GM18507 (cell line): ENCODE results near the gene PRKAA1.
"Not testable (repeated sequence)": the region's sequence is repeated elsewhere in the genome, so short reads cannot be mapped to it uniquely, and the experiment has no call there.

Experiments used
- DNase-seq: peaks from one replicate; pipeline ENCODE4 v3.0.0; 2011; ENCODE audit warnings: low read depth; ENCODE audit not compliant: insufficient read length; ENCODE audit errors: extremely low spot score
- FAIRE-seq: peaks from 2 replicates; lab custom pipeline; 2011; peaks lifted over from hg19 to GRCh38; lab: Jason Lieb, UNC

The PRKAA1 gene

DNA sequence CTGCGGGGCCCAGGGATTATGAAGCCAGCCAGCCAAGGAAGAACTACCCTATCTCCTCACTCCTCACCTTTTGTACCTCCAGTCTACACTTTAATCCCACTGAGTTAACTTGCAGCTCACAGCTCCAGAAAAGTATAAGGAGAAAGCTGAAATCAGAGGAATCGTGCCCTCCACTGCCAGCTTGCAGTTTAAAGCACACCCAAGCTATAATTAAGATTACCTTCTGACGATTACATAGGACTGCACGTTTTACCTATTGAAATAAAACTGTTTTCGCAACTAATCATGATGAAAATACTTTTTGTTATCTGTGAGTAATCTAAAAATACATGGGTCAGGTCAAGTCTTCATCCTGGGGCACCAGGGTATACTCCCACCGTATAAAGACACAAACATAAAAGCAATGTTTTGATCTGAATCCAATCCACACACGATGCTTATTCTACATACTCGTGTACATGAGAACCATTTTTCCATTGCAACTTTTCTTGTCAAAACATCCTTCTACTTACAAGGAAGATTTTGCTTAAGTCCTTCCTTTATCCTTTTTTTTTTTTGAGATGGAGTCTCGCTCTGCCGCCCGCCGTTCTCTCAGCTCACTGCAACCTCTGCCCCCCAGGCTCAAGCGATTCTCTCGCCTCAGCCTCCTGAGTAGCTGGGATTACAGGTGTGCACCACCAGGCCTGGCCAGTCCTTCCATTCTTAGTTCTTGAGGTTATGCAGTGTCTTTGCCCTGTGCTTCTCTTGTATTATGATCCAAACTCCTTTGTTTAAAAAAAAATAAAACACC is 29.2 kb upstream of the PRKAA1 start:
- FAIRE-seq (no peak), DNase-seq (no peak)

DNA sequence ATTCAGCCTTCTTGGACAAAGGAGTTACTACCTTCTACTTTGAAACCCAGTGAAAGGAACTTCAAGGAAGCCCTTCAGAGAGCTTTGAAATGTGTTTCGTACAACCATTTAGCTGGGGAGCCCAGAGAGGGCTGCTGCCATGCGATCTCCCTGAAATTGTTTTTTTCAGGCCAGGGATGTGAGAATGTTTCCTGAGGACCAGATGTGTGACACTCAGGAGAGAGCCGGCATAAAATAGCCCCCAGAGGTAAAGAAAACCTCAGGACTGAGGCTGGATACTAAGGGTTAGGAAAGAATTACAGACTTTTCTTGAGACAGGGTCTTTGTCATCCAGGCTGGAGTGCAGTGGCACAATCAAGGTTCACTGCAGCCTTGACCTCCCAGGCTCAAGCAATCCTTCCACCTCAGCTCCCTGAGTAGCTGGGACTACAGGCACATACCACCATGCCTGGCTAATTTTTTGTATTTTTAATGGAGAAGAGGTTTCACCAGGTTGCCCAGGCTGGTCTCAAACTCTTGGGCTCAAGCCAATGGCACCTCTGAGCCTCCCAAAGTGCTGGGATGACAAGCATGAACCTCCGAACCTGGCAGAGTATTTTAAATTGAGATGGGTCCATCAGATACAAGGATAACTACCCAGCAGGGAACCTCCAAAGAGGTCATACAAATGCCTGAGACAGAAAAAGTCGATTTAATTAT is 28.5 kb upstream of the PRKAA1 start:
- FAIRE-seq: no peak

DNA sequence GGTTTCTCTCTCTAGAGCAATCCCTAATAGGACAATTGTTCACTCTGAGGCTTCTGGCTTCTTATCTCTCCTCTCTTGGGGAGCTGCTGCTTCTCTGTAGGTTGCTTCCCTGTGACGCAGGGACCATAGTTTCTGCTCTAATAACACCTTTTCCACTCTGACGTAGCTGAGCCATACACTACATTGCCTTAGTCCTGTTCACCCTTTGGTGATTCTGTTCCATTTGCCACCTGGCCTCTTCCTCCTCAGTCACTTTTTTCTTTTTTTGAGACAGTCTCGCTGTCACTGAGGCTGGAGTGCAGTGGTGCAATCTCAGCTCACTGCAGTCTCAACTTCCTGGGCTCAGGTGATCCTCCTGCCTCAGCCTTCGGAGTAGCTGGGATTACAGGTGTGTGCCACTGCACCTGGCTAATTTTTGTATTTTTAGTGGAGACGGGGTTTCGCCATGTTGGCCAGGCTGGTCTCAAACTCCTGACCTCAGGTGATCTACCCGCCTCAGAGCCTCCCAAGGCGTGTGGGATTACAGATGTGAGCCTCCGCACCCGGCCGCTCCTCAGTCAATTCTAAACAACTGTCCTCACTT is 27.4 kb upstream of the PRKAA1 start:
- not testable (repeated sequence) for DNase-seq, FAIRE-seq

More for the DNA sequence above, 28.5 kb upstream of the PRKAA1 start:
- DNase-seq: no peak

DNA sequence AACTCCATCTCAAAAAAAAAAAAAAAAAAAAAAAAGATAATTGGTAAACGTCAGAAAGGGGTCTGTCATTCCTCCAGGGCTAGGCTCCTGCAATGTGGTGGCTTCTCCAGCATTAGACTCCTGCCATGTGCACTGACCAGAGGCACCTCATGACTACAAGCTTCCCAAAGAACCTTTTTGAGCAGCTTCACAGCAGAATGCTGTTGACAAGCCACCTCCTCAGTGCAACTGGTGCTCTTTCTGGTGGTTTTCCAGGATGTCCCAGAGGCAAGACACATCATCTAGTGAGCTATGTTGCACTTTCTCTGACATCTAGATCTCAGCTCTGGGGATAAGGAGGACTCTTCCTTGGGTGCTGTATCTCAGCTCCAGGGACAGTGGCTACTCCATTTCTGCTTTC is 25.3 kb upstream of the PRKAA1 start:
- FAIRE-seq (no peak), DNase-seq (no peak)

DNA sequence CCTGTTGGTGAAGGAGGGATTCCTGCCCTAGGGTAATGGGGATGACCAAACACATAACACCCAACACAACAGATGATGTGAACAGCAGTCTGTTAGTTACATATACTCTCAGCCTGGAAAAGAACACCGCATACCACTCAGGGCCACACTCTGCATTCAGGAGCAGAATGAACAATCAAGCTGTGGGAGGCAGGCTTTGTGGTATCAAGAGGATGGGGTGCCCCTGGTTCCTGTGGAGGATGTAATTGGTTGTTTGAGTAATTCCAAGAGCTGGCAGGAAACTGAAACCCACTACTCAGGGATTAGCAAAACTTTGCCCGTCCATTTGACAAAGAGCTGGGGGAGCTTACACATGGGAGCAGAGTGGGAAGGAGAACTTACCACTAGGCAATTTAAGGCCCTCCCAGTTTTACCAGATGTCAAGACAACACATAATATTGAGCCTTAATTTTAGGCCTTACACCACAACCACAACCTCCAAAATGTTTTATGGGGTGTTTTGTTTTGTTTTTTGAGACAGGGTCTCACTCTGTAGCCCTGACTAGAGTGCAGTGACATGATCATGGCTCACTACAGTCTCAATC is 15.6 kb upstream of the PRKAA1 start:
- DNase-seq (no peak), FAIRE-seq (no peak)

DNA sequence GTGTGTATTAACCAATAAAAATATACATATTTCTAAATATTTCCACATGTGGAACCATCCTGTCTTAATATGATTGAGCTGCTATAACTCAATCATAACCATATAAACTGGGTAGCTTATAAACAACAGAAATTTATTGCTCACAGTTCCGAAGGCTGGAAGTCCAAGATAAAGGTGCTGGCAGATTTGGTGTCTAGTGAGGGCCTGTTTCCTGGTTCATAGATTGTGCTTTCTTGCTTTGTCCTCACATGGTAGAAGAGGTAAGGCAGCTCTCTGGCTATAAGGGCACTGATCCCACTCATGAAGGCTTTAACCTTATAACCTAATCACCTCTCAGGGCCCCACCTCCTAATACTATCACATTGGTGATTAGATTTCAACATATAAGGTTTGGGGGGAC is 14.0 kb upstream of the PRKAA1 start:
- no peak for FAIRE-seq
- no peak for DNase-seq

DNA sequence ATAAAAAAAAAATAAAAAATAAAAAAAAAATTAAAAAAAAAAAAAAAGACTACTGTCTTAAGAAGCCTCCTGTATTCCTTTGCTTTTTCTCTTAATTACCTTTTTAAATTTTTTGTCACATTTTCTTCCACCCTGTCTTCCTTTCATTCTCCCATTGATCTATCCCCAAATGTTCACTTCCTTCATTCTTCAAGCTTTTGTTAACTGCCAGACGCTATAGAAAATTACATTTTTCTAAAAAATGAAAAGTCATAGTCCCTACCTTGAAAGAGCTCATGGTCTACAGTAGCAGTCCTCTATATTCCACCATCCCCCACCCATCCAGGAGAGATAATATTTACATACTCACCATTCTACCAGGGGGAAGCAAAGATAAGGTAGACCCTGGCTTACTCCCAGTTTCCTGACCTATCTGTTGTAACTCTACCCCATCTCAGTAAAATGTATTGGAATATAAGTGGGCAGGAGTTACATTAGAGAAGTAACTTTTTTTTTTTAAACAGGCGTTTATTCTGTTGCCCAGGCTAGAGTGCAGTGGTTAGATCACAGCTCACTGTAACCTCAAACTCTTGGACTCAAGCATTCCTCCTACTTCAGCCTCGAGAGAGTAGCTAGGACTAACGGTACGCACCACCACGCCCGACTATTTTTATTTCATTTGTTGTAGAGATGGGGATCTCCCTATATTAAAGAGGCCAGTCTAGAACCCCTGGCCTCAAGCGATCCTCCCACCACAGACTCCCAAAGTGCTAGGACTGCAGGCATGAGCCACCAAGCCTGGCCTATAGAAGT is 3.8 kb upstream of the PRKAA1 start:
- DNase-seq (no peak), FAIRE-seq (no peak)

DNA sequence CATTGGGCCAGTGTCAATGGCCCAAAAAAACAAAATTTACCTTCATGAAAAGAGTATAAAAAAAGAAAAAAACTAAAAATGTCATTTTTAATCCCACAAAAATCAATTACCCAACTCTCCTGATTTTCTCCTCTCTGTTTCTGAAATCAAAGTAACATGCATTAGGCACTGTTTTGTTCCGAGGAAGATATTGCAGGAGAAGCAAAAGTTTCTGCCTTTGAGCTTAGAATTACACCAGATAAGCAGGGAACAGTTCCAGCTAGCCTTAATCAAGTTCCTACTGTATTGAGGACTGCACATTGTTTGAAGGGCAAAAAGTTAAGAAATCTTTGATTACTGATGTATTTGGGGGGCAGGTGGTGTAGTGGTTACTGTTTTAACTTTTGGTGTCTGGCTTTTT is 1.1 kb upstream of the PRKAA1 start:
- FAIRE-seq (no peak), DNase-seq (no peak)

DNA sequence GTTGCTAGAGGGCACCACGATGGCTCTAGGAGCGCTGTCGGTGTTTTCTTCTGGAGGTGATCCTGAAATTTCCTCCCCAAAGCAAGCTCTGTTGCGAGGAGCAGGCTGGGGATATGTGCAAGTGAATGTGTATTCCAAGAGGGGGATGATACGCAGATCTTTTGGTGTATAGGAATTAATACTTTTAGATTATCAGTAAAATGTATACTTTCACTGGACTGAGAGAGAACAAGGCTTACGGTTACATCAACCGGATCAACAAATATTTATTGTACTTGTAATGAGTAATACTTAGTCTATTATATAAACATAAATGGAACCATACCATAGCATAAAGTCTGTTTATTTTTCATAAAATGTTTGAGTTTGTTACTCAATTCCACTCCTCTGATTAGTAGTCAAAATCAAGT is 632 bp upstream of the PRKAA1 start:
- no peak for DNase-seq

DNA sequence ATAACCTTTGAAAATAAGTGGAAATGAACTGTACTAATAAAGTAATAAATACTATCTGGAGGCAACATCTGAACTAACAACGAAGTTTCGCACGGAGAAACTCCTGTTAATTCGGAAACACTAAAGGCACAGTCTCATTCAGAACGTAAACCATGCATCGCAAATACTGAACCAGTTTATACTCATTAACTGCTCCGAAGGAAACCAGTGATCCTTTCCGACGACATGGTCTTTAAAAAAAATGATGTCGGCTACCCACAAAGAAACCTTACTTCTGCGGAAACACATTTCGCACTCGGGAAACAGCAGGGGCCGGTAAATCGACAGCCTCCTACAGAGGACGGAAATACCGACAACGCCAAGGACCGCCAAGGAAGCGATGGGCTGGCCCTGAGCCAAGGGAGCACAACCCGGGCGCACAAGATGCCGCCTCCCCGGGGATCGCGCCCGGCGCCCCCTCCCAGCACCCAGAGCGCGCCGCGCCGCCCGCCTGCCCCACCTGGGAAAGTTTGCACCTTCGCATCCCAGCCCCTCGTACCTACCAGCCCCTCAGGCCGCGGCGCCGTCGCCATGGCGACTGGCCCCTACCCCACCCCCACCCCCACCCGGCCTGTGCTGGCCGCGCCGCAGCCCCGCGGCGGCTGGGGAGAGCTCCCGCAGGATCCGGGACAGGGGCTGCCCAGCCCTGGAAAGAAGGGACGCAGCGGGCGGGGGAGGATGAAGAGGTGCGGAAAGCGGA is 732 bp downstream of the PRKAA1 start:
- DNase-seq: peak; percentile 11
- FAIRE-seq: peak; percentile 48

More for the DNA sequence above, 632 bp upstream of the PRKAA1 start:
- no peak for FAIRE-seq

DNA sequence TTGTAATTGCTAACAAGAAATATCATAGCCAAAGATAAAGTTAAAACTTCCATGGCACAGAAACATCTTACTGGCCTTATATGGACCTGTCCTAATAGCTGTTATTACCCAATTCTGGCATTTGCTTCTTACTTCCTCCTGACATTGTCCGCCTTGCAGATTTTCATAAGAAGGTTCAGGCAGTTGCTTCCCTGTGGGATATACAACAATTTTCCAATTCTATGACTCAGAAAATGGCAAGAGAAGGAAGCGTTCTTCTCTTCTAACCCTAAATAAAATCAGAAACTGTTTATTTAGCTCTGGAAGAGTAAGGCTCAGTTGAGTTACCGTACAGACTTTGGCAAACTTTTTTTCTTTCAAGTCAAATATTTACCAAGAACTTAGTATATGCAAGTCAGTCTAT is 1.7 kb downstream of the PRKAA1 start:
- no peak for FAIRE-seq
- no peak for DNase-seq

DNA sequence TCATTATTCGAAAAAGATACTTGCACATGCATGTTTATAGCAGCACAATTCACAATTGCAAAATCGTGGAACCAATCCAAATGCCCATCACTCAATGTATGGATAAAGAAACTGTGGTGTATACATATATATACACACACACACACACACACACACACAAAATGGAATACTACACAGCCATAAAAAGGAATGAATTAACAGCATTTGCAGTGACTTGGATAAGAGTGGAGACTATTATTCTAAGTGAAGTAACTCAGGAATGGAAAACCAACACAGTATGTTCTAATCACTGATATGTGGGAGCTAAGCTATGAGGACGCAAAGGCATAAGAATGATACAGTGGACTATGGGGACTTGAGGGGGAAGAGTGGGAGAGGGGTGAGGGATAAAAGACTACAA is 3.3 kb downstream of the PRKAA1 start:
- FAIRE-seq, DNase-seq: not testable (repeated sequence)

DNA sequence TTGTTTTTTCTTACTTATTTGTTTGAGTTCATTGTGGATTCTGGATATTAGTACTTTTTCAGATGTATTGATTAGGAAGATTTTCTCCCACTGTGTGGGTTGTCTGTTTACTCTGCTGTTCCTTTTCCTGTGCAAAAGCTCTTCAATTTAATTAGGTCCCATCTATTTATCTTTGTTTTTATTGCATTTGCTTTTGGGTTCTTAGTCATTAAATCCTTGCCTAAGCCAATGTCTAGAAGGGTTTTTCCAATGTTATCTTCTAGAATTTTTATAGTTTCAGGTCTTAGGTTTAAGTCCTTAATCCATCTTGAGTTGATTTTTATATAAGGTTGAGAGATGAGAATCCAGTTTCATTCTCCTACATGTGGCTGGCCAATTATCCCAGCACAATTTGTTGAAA is 3.8 kb downstream of the PRKAA1 start:
- not testable (repeated sequence) for FAIRE-seq, DNase-seq

DNA sequence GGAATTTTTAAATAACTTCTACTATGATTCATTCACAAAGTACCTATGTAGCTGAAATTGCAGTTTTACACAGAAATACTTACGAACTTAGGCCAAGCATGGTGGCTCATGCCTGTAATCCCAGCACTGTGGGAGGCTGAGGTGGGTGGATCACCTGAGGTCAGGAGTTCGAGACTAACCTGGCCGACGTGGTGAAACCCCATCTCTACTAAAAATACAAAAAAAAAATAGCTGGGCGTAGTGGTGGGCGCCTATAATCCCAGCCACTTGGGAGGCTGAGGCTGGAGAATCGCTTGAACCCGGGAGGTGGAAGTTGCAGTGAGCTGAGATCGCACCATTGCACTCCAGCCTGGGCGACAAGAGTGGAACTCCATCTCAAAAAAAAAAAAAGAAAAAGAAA is 5.5 kb downstream of the PRKAA1 start:
- DNase-seq, FAIRE-seq: not testable (repeated sequence)

DNA sequence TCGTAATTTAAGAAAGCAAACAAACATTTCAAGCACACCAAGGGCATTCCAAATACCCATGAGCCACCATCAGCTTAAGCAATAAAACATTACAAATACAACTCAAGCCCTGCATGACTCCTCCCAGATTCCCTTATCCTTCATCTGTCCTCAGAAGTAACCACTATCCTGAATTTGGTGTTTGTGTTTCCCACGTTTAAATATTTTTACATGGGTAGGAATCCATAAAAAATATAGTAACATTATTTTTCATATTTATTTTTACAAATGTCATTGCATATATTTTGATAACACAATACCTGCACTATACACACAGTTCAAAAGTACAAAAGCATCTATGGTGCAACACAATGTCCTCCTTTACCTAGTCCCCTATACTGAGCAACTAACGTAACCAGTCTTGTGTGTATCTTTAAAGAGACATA is 6.4 kb downstream of the PRKAA1 start:
- FAIRE-seq: no peak
- DNase-seq: no peak

DNA sequence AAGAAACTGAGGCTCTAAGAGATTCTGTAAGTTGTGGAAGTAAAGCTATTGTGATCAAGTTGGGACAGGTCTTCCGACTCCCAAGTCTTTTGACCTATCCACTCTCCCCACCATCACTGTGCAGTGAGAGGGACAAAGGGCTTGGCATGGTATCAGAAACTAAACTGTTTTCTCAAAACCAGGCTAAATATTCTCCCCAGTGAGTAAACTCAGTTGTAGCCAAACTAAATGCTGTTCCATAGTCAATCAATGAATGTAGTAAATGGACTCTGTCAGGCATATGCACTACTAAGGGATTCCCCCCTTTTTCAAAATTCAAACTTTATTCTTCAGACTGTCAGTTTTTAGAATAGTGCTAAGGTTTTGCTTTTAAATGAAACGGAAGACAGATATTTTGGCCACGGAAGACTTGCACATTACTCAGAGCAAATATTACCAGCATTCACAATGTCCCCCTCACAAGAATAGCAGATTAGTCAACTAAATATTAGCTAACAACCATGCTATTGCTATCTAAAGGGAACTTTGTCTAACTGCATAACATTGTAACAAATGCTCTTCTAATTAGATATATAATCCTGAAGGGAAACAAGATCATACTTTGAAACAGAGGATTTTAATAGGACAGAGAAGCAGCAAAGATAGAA is 7.1 kb downstream of the PRKAA1 start:
- no peak for FAIRE-seq
- DNase-seq: no peak

DNA sequence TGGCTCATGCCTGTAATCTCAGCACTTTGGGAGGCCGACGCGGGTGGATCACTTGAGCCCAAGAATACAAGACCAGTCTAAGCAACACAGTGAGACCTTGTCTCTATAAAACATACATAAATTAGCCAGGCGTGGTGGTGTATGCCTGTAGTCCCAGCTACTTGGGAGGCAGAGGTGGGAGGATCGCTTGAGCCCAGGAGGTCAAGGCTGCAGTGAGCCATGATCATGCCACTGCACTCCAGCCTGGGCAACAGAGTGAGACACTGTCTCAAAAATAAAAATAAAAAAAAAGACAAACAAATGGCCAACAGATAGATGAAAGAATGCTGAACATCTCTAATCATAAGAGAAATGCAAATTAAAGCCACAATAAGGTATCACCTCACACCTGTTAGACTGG is 9.2 kb downstream of the PRKAA1 start:
- FAIRE-seq, DNase-seq: not testable (repeated sequence)

DNA sequence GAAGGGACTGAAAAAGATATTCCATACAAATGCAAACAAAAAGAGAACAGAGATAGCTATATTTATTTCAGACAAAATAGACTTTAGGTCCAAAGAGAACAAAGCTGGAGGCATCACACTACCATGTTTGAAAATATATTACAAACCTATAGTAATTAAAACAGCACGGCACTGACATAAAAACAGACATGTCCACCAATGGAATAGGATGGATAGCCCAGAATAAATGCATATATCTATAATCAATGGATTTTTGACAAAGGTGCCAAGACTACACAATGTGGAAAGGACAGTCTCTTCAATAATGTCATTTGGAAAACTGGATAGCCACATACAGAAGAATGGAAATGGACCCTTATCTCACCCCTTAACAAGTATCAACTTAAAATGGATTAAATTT is 10.2 kb downstream of the PRKAA1 start:
- no peak for DNase-seq
- no peak for FAIRE-seq
